K562 (cell line): Measurements from ENCODE around the gene GCNA. TPM values are rescaled to one million over a fixed set of nuclear protein-coding genes. Genes with fewer than 3 reads are reported as not detected.
A peak's percentile ranks its signal among the peaks of the same experiment; 100 is the strongest.

Experiments used
- ATAC-seq: fragments of 200-7000 bp; cut with Tn5 transposase; 3 replicates; pipeline ENCODE4 v1.9.1; 2020; ENCODE audit warnings: moderate library complexity
- BruUV-seq: library from RNA; stranded (reverse); fragments of 400-500 nt; replicated peaks from 2 replicates; lab custom pipeline; 2021; lab: Mats Ljungman, UMichigan
- CTCF ChIA-PET: fragments of 300-600 bp; formaldehyde crosslinking; extraction: SDS; loops from one replicate; lab custom pipeline; 2021; ENCODE audit warnings: low intra/inter-chr PET ratio; lab: Yijun Ruan, JAX
- POLR2A ChIA-PET: fragments of 300-600, 350-650 bp; sonication (Branson Sonifier 250); formaldehyde crosslinking; extraction: SDS; loops from one replicate; lab custom pipeline; 2021; ENCODE audit warnings: antibody characterized with exemption, inconsistent platforms; lab: Yijun Ruan, JAX
- DNase-seq, 4 experiments: peaks; one replicate each; pipeline versions ENCODE4 v3.0.0 to v3.0.0-alpha.2; 2011 to 2018; ENCODE audit warnings: low spot score in 3 of 4, mixed read lengths in 3 of 4; ENCODE audit errors: extremely low read depth in 1 of 4
- FAIRE-seq: peaks from 2 replicates; lab custom pipeline; 2011; peaks lifted over from hg19 to GRCh38; lab: Jason Lieb, UNC
- H2AFZ ChIP-seq: 2 replicates; pipeline ENCODE4 v1.6.0; 2011; ENCODE audit warnings: low read depth, low read length, control low read depth, inconsistent platforms
- H3K27ac ChIP-seq: fragments of 200-600 bp; 3 replicates; pipeline ENCODE4 v1.8.0; 2011; ENCODE audit warnings: low read depth, mild to moderate bottlenecking, control low read depth, inconsistent platforms, low read length, moderate library complexity, mixed read lengths; ENCODE audit errors: extremely low read depth
- H3K27me3 ChIP-seq, 2 experiments: fragments of 300-600 bp in 1 of 2; 2 replicates in 1 of 2; 3 replicates in 1 of 2; pipeline versions ENCODE4 v1.6.0 to v1.8.0; 2011; ENCODE audit warnings: inconsistent platforms in 2 of 2, low read length in 2 of 2, mild to moderate bottlenecking in 1 of 2, mixed read lengths in 1 of 2, moderate library complexity in 1 of 2; ENCODE audit not compliant: control insufficient read depth in 2 of 2, insufficient read depth in 2 of 2
- H3K36me3 ChIP-seq: fragments of 300-600 bp; 3 replicates; pipeline ENCODE4 v1.8.0; 2011; ENCODE audit warnings: mild to moderate bottlenecking, low read length, inconsistent platforms; ENCODE audit not compliant: control insufficient read depth, insufficient read depth
- H3K4me1 ChIP-seq, 2 experiments: fragments of 200-600 bp in 1 of 2; replicated peaks in 1 of 2; 2 replicates in 1 of 2; 3 replicates in 1 of 2; pipeline versions ENCODE4 v1.5.1 to v1.8.0; 2011; ENCODE audit warnings: inconsistent platforms in 2 of 2, low read length in 2 of 2, mild to moderate bottlenecking in 1 of 2, mixed read lengths in 1 of 2, moderate library complexity in 1 of 2; ENCODE audit not compliant: control insufficient read depth in 2 of 2, insufficient read depth in 2 of 2
- H3K4me2 ChIP-seq: 2 replicates; pipeline ENCODE4 v1.6.1; 2011; ENCODE audit warnings: low read length, control low read depth, inconsistent platforms, mixed read lengths; ENCODE audit not compliant: insufficient read depth
- H3K4me3 ChIP-seq: fragments of 200-600 bp; sonication (generic), shearing (Covaris generic); 2 replicates; pipeline ENCODE4 v1.5.1; 2016; ENCODE audit warnings: control low read depth, inconsistent platforms
- H3K79me2 ChIP-seq: fragments of 200-600 bp; 3 replicates; pipeline ENCODE4 v1.8.0; 2011; ENCODE audit warnings: low read length, inconsistent platforms; ENCODE audit not compliant: control insufficient read depth, insufficient read depth
- H3K9ac ChIP-seq, 2 experiments: 2 replicates each; pipeline versions ENCODE4 v1.6.0 to v1.6.1; 2011; ENCODE audit warnings: low read depth in 2 of 2, low read length in 2 of 2, control low read depth in 1 of 2, inconsistent platforms in 1 of 2, mild to moderate bottlenecking in 1 of 2, mixed read lengths in 1 of 2; ENCODE audit not compliant: insufficient read depth in 1 of 2
- H3K9me1 ChIP-seq: one replicate; pipeline ENCODE4 v1.6.0; 2011; ENCODE audit warnings: inconsistent platforms, mild to moderate bottlenecking, low read length, moderate library complexity; ENCODE audit not compliant: control insufficient read depth, insufficient read depth
- H3K9me3 ChIP-seq: replicated peaks from 2 replicates; pipeline ENCODE4 v1.5.1; 2011; ENCODE audit warnings: low read depth, low read length, inconsistent platforms; ENCODE audit not compliant: control insufficient read depth, insufficient read depth
- H4K20me1 ChIP-seq: replicated peaks from 2 replicates; pipeline ENCODE4 v1.6.1; 2011; ENCODE audit warnings: low read length, inconsistent platforms, mixed read lengths; ENCODE audit not compliant: control insufficient read depth, insufficient read depth
- ATF6 ChIP-seq: sonication (generic); formaldehyde crosslinking; IDR thresholded peaks from 2 replicates; pipeline ENCODE4 v1.4.0; 2020; ENCODE audit warnings: mild to moderate bottlenecking, missing genetic modification reagents
- CBFA2T3 ChIP-seq: fragments of 450-650 bp; IDR thresholded peaks from 2 replicates; pipeline ENCODE4 v1.6.1; 2017
- HDAC2 ChIP-seq: fragments of 450-650 bp; IDR thresholded peaks from 2 replicates; pipeline ENCODE4 v1.6.1; 2016; ENCODE audit warnings: mild to moderate bottlenecking
- HDGF ChIP-seq: fragments of 450-650 bp; IDR thresholded peaks from 2 replicates; pipeline ENCODE4 v1.6.1; 2016
- HNRNPH1 ChIP-seq: fragments of 200-400 bp; formaldehyde crosslinking; optimal IDR thresholded peaks from 2 replicates; pipeline ENCODE3; 2017; ENCODE audit warnings: low read depth, mild to moderate bottlenecking, low read length, moderate library complexity
- HNRNPLL ChIP-seq: fragments of 200-400 bp; formaldehyde crosslinking; IDR thresholded peaks from 2 replicates; pipeline ENCODE4 v1.6.1; 2017; ENCODE audit warnings: low read length, low read depth, mild to moderate bottlenecking; ENCODE audit not compliant: poor library complexity, severe bottlenecking
- KHSRP ChIP-seq: fragments of 450-650 bp; IDR thresholded peaks from 2 replicates; pipeline ENCODE4 v1.6.1; 2017
- NR0B1 ChIP-seq: fragments of 450-650 bp; IDR thresholded peaks from one replicate; pipeline ENCODE4 v1.6.1; 2018; ENCODE audit warnings: mild to moderate bottlenecking, moderate library complexity; ENCODE audit not compliant: partially characterized antibody
- NRF1 ChIP-seq, 2 experiments: fragments of 450-650 bp; IDR thresholded peaks in 1 of 2; conservative IDR thresholded peaks in 1 of 2; 2 replicates each; pipeline ENCODE4 v1.6.1; 2014; ENCODE audit warnings: mild to moderate bottlenecking in 2 of 2
- SPI1 ChIP-seq: IDR thresholded peaks from 2 replicates; pipeline ENCODE4 v1.6.1; 2011; ENCODE audit warnings: low read depth, low read length, control low read depth, borderline replicate concordance
- ZFP91 ChIP-seq: sonication (generic); formaldehyde crosslinking; IDR thresholded peaks from 2 replicates; pipeline ENCODE4 v1.8.0; 2022; ENCODE audit warnings: mild to moderate bottlenecking, missing genetic modification reagents
- ZNF354B ChIP-seq: fragments of 250-450 bp; sonication (Bioruptor Pico); IDR thresholded peaks from 2 replicates; pipeline ENCODE4 v1.4.0; 2020
- ZNF436 ChIP-seq: fragments of 250-450, 450-650 bp; sonication (Bioruptor Pico); formaldehyde crosslinking; IDR thresholded peaks from 2 replicates; pipeline ENCODE4 v1.7.0; 2020; ENCODE audit warnings: mild to moderate bottlenecking
- ZNF449 ChIP-seq: fragments of 250-450 bp; sonication (Bioruptor Pico); IDR thresholded peaks from 2 replicates; pipeline ENCODE4 v1.8.0; 2022; ENCODE audit warnings: moderate library complexity, mild to moderate bottlenecking, inconsistent platforms
- WGBS: fragments of 100-300 bp; shearing (Covaris generic); methylation state at CpG from one replicate; pipeline ENCODE4 v1.1.6; 2016; ENCODE audit warnings: low coverage, mixed read lengths; ENCODE audit not compliant: insufficient coverage; ENCODE audit errors: missing lambda C conversion rate; 5-methylcytosine and 5-hydroxymethylcytosine counted together
- in situ Hi-C: fragments of 300-500 bp; cut with MboI; formaldehyde crosslinking; loops from 4 replicates; pipeline ENCODE4 v1.15.0; 2018; ENCODE audit warnings: inconsistent platforms, mixed read lengths
- intact Hi-C: fragments of 100-400 bp; cut with micrococcal nuclease; formaldehyde crosslinking; loops from 2 replicates; pipeline ENCODE4 v1.14.2; 2022
- polyA plus RNA-seq, 8 experiments: library from polyadenylated mRNA; depleted of rRNA in 4 of 8; stranded (reverse) in 5 of 8; unstranded in 3 of 8; fragments of >200 nt; fragmentation: Nextera tagmentation in 2 of 8; fragmentation: Illumina TruSeq in 1 of 8; extraction: Ambion mirVana in 2 of 8; extraction: Trizol in 1 of 8; gene quantifications; 2 replicates each; pipeline versions ENCODE4 v1.2.1 to v1.2.3, GENCODE V29; 2011 to 2014; ENCODE audit warnings: inconsistent platforms in 1 of 8, missing spikeins in 1 of 8
- total RNA-seq, 7 experiments: library from RNA; depleted of rRNA in 6 of 7; stranded (reverse); fragments of >200 nt in 6 of 7; fragmentation: Illumina TruSeq in 2 of 7; extraction: Trizol in 2 of 7; gene quantifications; 2 replicates each; pipeline versions ENCODE4 v1.2.1 to v1.2.3, GENCODE V29; 2011 to 2021; ENCODE audit warnings: low replicate concordance in 1 of 7

The GCNA gene
- total and polyA plus RNA-seq, 9 of the 15 experiments (the other 6 are each of a cell fraction or from before 2014, with no cell fraction given): 0.27 to 1.5 (median 0.86) TPM

- Histone ChIP-seq H3K36me3 (no peaks in the 10 kb centered on the region), H4K20me1 (no peaks in the 10 kb centered on the region), H3K27me3 (no peaks in the 10 kb centered on the region), H3K27ac (no peak overlapping the region), H3K79me2 (no peaks in the 10 kb centered on the region), H3K9me1 (no peaks in the 10 kb centered on the region), H3K9ac (no peak overlapping the region), H3K4me1 (no peaks in the 10 kb centered on the region), H2AFZ (no peak overlapping the region), H3K4me2 (no peak overlapping the region), H3K4me3 (no peak overlapping the region), H3K9me3 (no peaks in the 10 kb centered on the region)
- peak in 1 of 4 experiments; percentile 31 for DNase-seq
- WGBS: 16% methylated on average over 4 of the region's 4 CpGs
- in situ Hi-C loops: loop anchor here (25.0 kb wide), 1 partner anchor 212 kb away; no protein-coding TSS in a partner anchor
- BruUV-seq: no TSS peak
- peak; percentile 95 for ATAC-seq
- no peak for FAIRE-seq
- POLR2A ChIA-PET: interaction anchor here (0.7 kb wide), 1 partner anchor 209 kb away, joined by 3 read pairs; no protein-coding TSS in a partner anchor
- CTCF ChIA-PET: interaction anchor here (0.5 to 1.0 kb wide), 3 partner anchors 652 to 772 kb away, joined by 3 to 5 read pairs (median 3); no protein-coding TSS in a partner anchor
- intact Hi-C loops: loop anchor here (5.0 kb wide), 3 partner anchors 78 to 468 kb away; no protein-coding TSS in a partner anchor
- TF ChIP-seq NRF1 (conservative IDR thresholded peaks at IDR 0.05 in 1 of 2, IDR thresholded peaks at IDR 0.05 in 1 of 2) (no peak), ZNF436 (CRISPR knock-in tag) (no peak), HNRNPLL (no peak), ATF6 (no peak), ZNF449 (CRISPR knock-in tag) (no peak), ZNF354B (CRISPR knock-in tag) (no peak), NR0B1 (no peak), SPI1 (0 out of 2 replicates have a peak, but pooled peaks have one; percentile 2), KHSRP (no peak), HNRNPH1 (no peak), HDAC2 (no peak), ZFP91 (no peak), CBFA2T3 (no peak), HDGF (no peak)
These were observed 72.2 kb downstream of the GCNA start for GRCh38 chrX:71650333-71650969.
